GM08714 (cell line): ENCODE results near the gene OGFR.

Experiments used
- H3K4me3 ChIP-seq: fragments of 200-500 bp; sonication (Bioruptor generic); 2 replicates; pipeline ENCODE4 v1.5.1; 2014; ENCODE audit warnings: mild to moderate bottlenecking, low read length, inconsistent platforms
- ZNF274 ChIP-seq: IDR thresholded peaks from 2 replicates; pipeline ENCODE4 v1.6.1; 2012; ENCODE audit warnings: mild to moderate bottlenecking, low read depth, low read length

OGFR gene

GRCh38 chr20:62816884-62817873 is 12.5 kb downstream of the OGFR start, which contains the start of gene COL9A3:
TSS of gene COL9A3 (plus strand) at chr20:62817050. CDS start at chr20:62817065, 15 bp downstream.
- H3K4me3 ChIP-seq: no peak within 1 kb of the TSS
- TF ChIP-seq ZNF274: no peak

- TF ChIP-seq ZNF274: no peak
- no peak overlapping the region for H3K4me3 ChIP-seq
Measured at GRCh38 chr20:62817975-62818591, 13.4 kb downstream of the OGFR start.

- no peak overlapping the region for H3K4me3 ChIP-seq
- TF ChIP-seq ZNF274: no peak
Measured at GRCh38 chr20:62818592-62819493, 14.2 kb downstream of the OGFR start.

- H3K4me3 ChIP-seq: no peak overlapping the region
- no peak for TF ChIP-seq ZNF274
Measured at GRCh38 chr20:62819494-62820174, 15.0 kb downstream of the OGFR start.

- no peak for TF ChIP-seq ZNF274
- no peak overlapping the region for H3K4me3 ChIP-seq
Measured at GRCh38 chr20:62820208-62820961, 15.8 kb downstream of the OGFR start.

- H3K4me3 ChIP-seq: no peak overlapping the region
- no peak for TF ChIP-seq ZNF274
Measured at GRCh38 chr20:62820962-62821725, 16.5 kb downstream of the OGFR start.

GRCh38 chr20:62821726-62822210 is 17.1 kb downstream of the OGFR start:
- no peak for TF ChIP-seq ZNF274
- H3K4me3 ChIP-seq: no peak overlapping the region

- TF ChIP-seq ZNF274: no peak
- H3K4me3 ChIP-seq: no peak overlapping the region
Measured at GRCh38 chr20:62822239-62822787, 17.7 kb downstream of the OGFR start.

- no peak for TF ChIP-seq ZNF274
- no peak overlapping the region for H3K4me3 ChIP-seq
Measured at GRCh38 chr20:62822788-62823651, 18.4 kb downstream of the OGFR start.

- no peak overlapping the region for H3K4me3 ChIP-seq
- TF ChIP-seq ZNF274: no peak
Measured at GRCh38 chr20:62823688-62824475, 19.2 kb downstream of the OGFR start.
